ENCODE results near the gene ARHGAP15.

- TF ChIP-seq CTCF (IDR thresholded peaks at IDR 0.05; ENCODE audit: low read depth, low read length, missing input control) = no peak
- no peak for TF ChIP-seq RAD21 (IDR thresholded peaks at IDR 0.05)
- no peak for TF ChIP-seq NR2F2 (IDR thresholded peaks at IDR 0.05)
- TF ChIP-seq SP1 (IDR thresholded peaks at IDR 0.05) = no peak
- TF ChIP-seq JUND (IDR thresholded peaks at IDR 0.05) = no peak
- no peak for TF ChIP-seq HNF4A (conservative IDR thresholded peaks at IDR 0.05)
- TF ChIP-seq YY1 (IDR thresholded peaks at IDR 0.05) = no peak
- no peak for TF ChIP-seq GABPA (IDR thresholded peaks at IDR 0.05 in 1 of 2, conservative IDR thresholded peaks at IDR 0.05 in 1 of 2)
- no peak for TF ChIP-seq EGR1 (IDR thresholded peaks at IDR 0.05; ENCODE audit: low read depth in 2 of 2)
Measured at GRCh38 chr2:143601828-143602227, 472.6 kb downstream of the ARHGAP15 start.

Measured in liver (tissue), 3 donors.